ENCODE data around the gene CTBP1.

Gene CTBP1

GRCh38 chr4:1171311-1172227 is 77.4 kb downstream of the CTBP1 start:
- peak; percentile 41 for DNase-seq

GRCh38 chr4:1170976-1171310 is 78.0 kb downstream of the CTBP1 start:
- DNase-seq: no peak

GRCh38 chr4:1170156-1170975 is 78.6 kb downstream of the CTBP1 start:
- DNase-seq: no peak

GRCh38 chr4:1169691-1170096 is 79.2 kb downstream of the CTBP1 start:
- no peak for DNase-seq

GRCh38 chr4:1169171-1169671 is 79.7 kb downstream of the CTBP1 start:
- no peak for DNase-seq

- DNase-seq: no peak
Measured at GRCh38 chr4:1168191-1169101, 80.5 kb downstream of the CTBP1 start.

GRCh38 chr4:1167244-1167949 is 81.5 kb downstream of the CTBP1 start:
- DNase-seq: peak; percentile 78

GRCh38 chr4:1166509-1167243 is 82.3 kb downstream of the CTBP1 start:
- DNase-seq: no peak

GRCh38 chr4:1164956-1165545 is 83.9 kb downstream of the CTBP1 start:
- DNase-seq: no peak

GRCh38 chr4:1164444-1164843 is 84.5 kb downstream of the CTBP1 start:
- no peak for DNase-seq

- DNase-seq: no peak
Measured at GRCh38 chr4:1164040-1164439, 84.9 kb downstream of the CTBP1 start.

All from activated CD4-positive, alpha-beta T cell treated with anti-CD3 and anti-CD28 coated beads for 1 hour (primary cell).